Measurements from ENCODE around the gene LYPD8.

Gene LYPD8

DNA sequence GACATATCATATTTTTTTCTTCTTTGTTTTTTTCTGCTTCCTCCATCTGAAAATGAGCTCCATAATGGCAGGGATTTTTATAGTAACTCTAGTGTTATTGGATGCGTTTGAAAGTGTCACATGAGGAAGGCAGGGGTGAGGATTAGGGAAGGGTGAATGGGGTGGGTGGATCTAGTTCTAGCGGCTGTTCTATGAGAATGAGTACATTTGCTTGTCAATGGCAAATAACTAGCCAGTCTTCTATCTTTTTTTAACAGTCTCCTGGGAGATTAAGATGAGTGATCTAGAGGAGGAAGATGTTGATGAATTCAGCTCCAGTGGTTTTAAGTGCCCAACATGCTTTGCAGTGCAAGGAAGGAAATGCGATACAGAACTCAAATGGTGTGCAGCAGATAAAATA, 58.8 kb downstream of the LYPD8 start:
- no peak for DNase-seq

DNA sequence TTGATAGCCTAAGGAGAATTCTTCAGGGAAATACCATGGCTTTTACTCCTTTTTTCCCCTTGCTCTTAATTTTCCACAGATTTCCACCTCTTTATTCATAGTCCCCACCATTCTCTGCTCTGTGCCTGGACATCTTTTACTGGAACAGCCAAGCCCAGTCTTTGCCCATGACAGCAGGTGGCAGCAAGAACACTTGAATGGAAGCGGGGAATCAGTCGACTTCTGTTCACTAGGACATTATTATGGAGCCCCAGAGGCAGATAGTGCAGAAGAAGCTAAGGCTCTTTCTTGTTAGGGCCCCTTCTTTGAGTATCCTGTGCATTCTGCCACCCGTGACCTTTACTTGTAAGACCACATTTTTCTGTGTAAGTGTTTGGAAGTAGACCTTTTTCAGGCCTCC, 59.3 kb downstream of the LYPD8 start:
- no peak for DNase-seq

DNA sequence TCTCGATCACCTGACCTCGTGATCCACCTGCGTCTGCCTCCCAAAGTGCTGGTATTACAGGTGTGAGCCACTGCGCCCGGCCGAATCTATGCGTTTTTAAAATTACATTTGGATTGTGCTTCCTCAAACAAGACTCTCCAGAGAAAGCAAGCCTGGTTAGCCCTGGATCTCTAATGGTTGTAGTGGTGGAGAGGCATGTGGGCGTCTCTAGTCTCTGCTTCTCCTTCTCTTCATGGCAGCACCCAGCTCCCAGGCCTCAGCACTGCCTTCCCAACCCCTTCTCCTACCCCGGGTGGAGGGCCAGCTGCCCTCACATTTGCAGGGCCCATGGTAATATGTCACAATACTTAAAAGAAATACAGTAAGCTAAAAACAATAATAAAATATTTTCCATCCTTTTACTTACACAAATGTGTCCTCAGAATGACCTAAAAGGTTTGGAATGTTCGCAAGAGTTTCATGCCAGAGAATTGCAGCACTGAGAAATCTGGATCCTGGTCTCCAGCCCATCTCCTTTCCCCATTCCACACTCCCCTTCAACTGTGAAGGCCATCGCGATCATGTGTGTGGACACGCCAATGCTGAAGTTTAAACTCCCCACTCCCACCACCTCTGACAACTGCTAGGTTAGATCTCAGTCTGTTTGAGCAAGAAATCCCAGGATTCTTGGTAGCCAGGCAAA, 60.0 kb downstream of the LYPD8 start:
- DNase-seq = no peak

DNA sequence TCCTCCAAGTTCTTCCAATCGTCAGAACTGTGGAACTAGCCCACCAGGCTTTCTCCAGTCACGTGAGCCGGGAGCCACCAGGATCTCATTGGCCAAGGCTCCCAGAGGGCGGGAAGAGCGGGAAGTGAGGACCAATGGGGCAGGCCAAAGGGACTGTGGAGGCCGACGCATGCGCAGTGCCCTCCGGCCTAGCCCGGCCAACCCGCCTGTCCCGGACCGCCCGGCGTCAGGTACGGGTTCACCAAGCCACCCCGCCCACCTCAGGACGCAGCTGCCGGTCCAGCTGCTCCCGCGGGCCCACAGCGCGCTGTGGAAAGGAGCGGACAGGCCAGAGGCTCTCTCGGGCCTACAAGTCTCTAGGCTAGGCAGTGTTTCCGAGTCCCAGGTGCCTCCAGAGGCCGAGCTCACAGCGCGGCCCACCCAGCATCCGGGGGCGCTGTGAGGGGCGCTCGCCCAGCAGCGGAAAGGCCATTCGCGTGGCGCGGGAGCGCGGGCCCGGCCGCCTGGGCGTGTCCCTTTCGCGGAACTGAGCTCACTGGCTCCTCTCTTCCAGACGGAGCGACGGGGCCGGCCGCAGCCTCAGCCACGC, 63.9 kb downstream of the LYPD8 start:
- DNase-seq = no peak

Data from stimulated activated CD4-positive, alpha-beta T cell treated with anti-CD3 and anti-CD28 coated beads, Interleukin-1b, Interleukin-23, amount 100 ng/mL, for 48 hours (primary cell).